Gastroesophageal sphincter (tissue), 3 donors: ENCODE data around the gene ZNF791.

ENCODE experiments used
- CTCF ChIP-seq, 4 experiments: fragments of 200-600 bp in 2 of 4; fragments of 450-650 bp in 2 of 4; sonication (generic) in 1 of 4; IDR thresholded peaks; one replicate each; pipeline ENCODE4 v1.5.1; 2017 to 2019; ENCODE audit warnings: antibody characterized with exemption in 4 of 4, mild to moderate bottlenecking in 2 of 4, moderate library complexity in 2 of 4
- EP300 ChIP-seq: sonication (generic); formaldehyde crosslinking; IDR thresholded peaks from one replicate; pipeline ENCODE4 v1.6.1; 2017; ENCODE audit warnings: antibody characterized with exemption, mild to moderate bottlenecking
- POLR2A ChIP-seq, 2 donors: fragments of 450-650 bp; IDR thresholded peaks; one replicate each; pipeline ENCODE4 v1.6.1; 2017; ENCODE audit warnings: antibody characterized with exemption in 2 of 2, mild to moderate bottlenecking in 2 of 2, moderate library complexity in 1 of 2
- POLR2AphosphoS5 ChIP-seq: sonication (generic); formaldehyde crosslinking; IDR thresholded peaks from one replicate; pipeline ENCODE4 v1.6.1; 2017; ENCODE audit warnings: antibody characterized with exemption

GRCh38 chr19:12641456-12641855 is 30.7 kb downstream of the ZNF791 start:
- TF ChIP-seq CTCF (IDR thresholded peaks at IDR 0.05) (no peak), EP300 (no peak), POLR2A (IDR thresholded peaks at IDR 0.05) (no peak), POLR2AphosphoS5 (no peak)
